Right renal cortex interstitium (tissue), 3 donors: ENCODE measurements around the gene SPOPL. TPM values are rescaled to one million over a fixed set of nuclear protein-coding genes. Genes with fewer than 3 reads are reported as not detected.
A peak's percentile ranks its signal among the peaks of the same experiment; 100 is the strongest.
"Not testable (repeated sequence)": the region's sequence is repeated elsewhere in the genome, so short reads cannot be mapped to it uniquely, and the experiment has no call there.

Source experiments
- DNase-seq, 3 donors: peaks; one replicate each; pipeline ENCODE4 v3.0.0-alpha.2; 2013; ENCODE audit warnings: low read depth in 3 of 3, low spot score in 2 of 3
- polyA plus RNA-seq, 3 donors: library from polyadenylated mRNA; unstranded; fragments of 120-200 nt; gene quantifications; one replicate each; pipeline ENCODE4 v1.2.1, GENCODE V29; 2013; ENCODE audit not compliant: insufficient read length in 3 of 3

The SPOPL gene
- 10 to 100 TPM; 28.0 to 29.9 (median 29.0) TPM for polyA plus RNA-seq

- peak; percentile 67 to 81 (median 73) for DNase-seq
These were observed at the start of gene SPOPL for GRCh38 chr2:138501425-138502254. Gene SPOPL, plus strand, starts transcription at chr2:138501770. Its CDS starts 48,447 bp downstream, at chr2:138550217.

- no peak for DNase-seq
These were observed 49.2 kb upstream of the SPOPL start for GRCh38 chr2:138452324-138452723.

- no peak for DNase-seq
These were observed 47.8 kb upstream of the SPOPL start for GRCh38 chr2:138453815-138454214.

- DNase-seq, result no peak
These were observed 46.8 kb upstream of the SPOPL start for GRCh38 chr2:138454761-138455160.

- DNase-seq, result no peak
These were observed 46.3 kb upstream of the SPOPL start for GRCh38 chr2:138455275-138455674.

- no peak for DNase-seq
These were observed 45.9 kb upstream of the SPOPL start for GRCh38 chr2:138455691-138456090.

- not testable (repeated sequence) for DNase-seq
These were observed 38.9 kb upstream of the SPOPL start for GRCh38 chr2:138462689-138463088.

- no peak for DNase-seq
These were observed 33.0 kb upstream of the SPOPL start for GRCh38 chr2:138468617-138469016.

GRCh38 chr2:138469411-138469810 is 32.2 kb upstream of the SPOPL start:
- DNase-seq, result no peak

- no peak for DNase-seq
These were observed 30.6 kb upstream of the SPOPL start for GRCh38 chr2:138470941-138471340.

GRCh38 chr2:138474100-138474825 is 27.3 kb upstream of the SPOPL start:
- no peak for DNase-seq

- no peak for DNase-seq
These were observed 26.2 kb upstream of the SPOPL start for GRCh38 chr2:138475277-138475776.

- DNase-seq, result no peak
These were observed 25.4 kb upstream of the SPOPL start for GRCh38 chr2:138476186-138476585.

- DNase-seq, result no peak
These were observed 24.6 kb upstream of the SPOPL start for GRCh38 chr2:138476940-138477339.

GRCh38 chr2:138482796-138483195 is 18.8 kb upstream of the SPOPL start:
- DNase-seq, result not testable (repeated sequence)

GRCh38 chr2:138485019-138485418 is 16.6 kb upstream of the SPOPL start:
- no peak for DNase-seq

- no peak for DNase-seq
These were observed 15.0 kb upstream of the SPOPL start for GRCh38 chr2:138486363-138487198.

- no peak for DNase-seq
These were observed 10.7 kb upstream of the SPOPL start for GRCh38 chr2:138490673-138491494.

- no peak for DNase-seq
These were observed 10.1 kb upstream of the SPOPL start for GRCh38 chr2:138491495-138491862.

- DNase-seq, result no peak
These were observed 9.4 kb upstream of the SPOPL start for GRCh38 chr2:138492160-138492559.
